GM12873 (cell line): ENCODE measurements around the gene JUN.

Experiments used
- CTCF ChIP-seq: IDR thresholded peaks from 2 replicates; pipeline ENCODE4 v1.5.1; 2012; ENCODE audit warnings: low read depth, mild to moderate bottlenecking, moderate library complexity, low read length, control low read depth; ENCODE audit not compliant: insufficient read depth; ENCODE audit errors: missing control alignments

JUN gene

DNA sequence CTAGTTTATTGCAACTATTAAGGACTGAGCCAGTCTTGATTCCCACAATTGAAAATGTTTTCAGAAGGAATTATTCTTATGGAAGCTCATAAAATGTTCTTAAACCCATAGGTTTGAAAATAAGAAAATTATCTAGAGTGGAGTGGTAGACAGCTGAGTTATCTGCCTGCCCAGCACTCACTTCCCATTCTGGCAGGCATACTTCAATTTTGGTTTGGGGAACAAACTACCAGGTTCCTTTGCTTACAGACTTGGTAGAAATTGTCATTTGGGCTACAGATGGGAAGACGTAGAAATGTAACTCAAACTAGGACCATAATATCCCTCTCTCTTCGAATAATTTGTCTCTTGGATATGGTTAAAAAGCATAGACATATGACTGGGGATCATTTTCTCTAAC is 18.4 kb downstream of the JUN start:
- no peak for TF ChIP-seq CTCF

DNA sequence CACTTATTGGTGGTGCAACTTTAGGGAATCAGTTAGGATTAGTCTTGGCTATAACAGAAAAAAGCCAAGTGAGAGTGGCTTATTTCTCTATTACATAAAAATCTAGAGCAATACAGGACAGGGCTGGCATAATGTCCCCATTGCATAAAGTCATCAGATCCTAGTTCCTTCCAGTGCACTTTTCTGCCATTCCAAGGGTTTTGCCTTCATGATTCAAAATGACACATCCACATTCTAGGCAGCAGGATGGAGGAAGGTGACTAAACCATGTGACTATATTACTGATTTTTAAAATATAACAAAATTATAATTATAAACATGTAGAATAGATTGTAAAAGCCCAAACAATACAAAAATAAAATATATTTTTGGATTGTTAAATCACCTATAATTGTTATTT is 18.8 kb downstream of the JUN start:
- TF ChIP-seq CTCF = no peak

GRCh38 chr1:58764294-58764978 is 19.4 kb downstream of the JUN start:
- no peak for TF ChIP-seq CTCF

GRCh38 chr1:58763214-58763613 is 20.6 kb downstream of the JUN start:
- no peak for TF ChIP-seq CTCF

DNA sequence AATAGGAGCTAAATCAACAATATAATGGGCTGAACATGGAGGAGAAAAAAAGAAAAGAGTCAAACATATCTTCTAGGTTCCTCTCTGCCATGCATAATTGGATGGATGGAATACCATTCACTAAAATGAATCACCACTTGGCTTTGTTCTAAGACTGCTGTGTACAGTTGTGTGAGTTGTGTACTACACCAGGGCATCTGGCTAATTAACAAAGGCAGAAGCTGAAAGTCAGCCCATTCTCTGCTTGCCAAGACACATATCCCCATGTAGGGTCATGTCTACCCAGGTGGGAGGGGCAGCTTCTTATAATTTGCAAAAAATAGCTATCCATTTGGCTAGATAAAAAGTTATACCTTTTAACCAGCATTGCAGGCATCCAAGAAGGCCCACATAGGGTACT is 21.0 kb downstream of the JUN start:
- no peak for TF ChIP-seq CTCF

DNA sequence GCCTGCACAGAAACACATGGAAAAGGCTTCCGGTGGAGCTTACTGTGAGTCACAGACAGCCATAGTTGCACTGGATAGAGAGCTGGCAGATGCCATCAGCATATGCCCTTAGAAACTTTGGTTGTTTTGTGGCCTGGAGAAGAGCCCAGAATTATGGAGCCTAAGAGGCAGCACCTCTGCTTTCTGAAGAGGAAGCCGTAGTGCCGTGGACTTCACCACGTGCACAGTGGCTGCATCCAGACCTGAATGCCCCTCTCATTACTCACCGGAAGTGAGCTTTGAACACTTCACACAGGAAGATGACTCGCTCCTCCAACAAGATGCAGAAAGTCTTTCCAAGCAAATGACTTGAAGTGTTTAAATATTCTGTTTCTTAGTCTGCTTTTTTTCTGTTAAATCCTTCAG is 28.4 kb downstream of the JUN start:
- no peak for TF ChIP-seq CTCF

DNA sequence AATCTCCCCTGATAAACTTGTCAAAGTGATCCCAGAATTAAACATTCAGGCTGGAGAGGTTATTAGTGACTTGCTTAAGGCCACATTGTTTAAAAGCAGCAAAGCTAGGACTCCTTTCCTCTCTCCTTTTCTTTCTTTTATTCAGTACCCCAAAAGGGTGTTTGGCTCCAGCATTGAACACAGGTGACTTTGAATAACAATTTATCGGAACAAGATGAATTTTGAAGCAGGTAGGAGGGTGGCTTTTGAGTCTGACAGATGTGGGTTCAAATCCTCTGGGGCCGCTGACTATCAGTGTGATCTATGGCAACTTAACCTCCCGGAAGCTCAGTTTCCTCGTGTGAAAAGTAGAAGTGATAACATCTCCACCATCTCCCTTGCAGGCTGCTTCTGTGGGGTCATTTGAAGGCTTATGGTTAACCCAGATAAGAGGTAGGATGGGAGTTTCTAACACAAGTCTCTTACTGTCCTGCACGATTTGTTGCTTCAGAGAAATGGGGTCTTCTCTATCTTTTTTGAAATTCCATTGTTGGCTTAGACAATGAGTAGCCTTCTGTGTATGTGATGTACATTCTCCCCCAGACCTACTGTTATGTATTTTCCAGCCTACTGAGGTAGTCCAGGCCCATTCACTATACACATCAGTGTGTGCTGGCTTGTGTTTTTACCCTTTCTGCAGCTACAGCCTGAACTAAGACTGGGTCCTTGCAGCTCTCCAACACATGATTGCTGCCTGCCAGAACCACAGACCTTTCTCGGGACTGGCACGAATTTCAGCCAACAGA is 29.0 kb downstream of the JUN start:
- TF ChIP-seq CTCF = no peak
